Limb (tissue), 2 donors: ENCODE data around the gene MESD.

ENCODE experiments used
- DNase-seq, 2 donors: peaks; one replicate each; pipeline ENCODE4 v3.0.0-alpha.2; 2016; ENCODE audit errors: extremely low spot score in 2 of 2

MESD gene

DNA sequence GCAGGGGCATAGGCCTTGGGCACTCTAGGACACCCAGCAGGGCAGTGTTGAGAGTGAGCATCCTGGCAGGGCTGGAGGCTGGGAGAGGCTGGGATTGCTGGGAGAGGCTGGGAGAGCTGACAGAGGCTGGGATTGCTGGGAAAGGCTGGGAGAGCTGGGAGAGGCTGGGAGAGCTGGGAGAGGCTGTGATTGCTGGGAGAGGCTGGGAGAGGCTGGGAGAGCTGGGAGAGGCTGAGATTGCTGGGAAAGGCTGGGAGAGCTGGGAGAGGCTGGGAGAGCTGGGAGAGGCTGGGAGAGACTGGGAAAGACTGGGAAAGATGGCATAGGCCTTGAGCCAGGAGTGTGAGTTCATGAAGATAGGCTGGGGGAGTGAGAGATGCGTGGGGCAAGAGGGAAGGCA, 77.8 kb downstream of the MESD start:
- no peak for DNase-seq

DNA sequence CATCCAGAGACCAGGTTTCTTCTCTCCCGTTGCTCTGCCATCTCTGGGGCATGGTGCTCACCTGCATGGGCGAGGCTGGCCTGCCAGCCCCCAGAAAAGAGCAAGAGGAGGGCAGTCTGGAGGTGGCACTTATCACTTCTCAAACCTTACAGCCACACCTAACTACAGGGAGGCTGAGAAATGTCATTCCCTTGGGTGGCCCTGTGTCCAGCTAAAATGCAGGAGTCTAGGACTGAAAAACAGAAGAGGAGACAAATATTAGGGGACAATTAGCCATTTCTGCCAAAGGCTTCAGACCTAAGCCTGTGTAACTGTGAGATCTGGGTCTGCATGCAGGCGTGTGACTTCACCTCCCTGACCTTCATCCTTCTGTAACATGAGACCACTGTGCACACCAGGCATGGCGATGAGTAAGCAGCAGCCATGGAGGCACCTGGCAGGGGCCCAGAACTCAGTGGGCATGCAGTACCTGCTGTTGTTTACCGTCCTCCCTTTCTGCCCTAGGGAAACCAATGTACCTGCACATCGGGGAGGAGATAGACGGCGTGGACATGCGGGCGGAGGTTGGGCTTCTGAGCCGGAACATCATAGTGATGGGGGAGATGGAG, 83.4 kb downstream of the MESD start:
- no peak for DNase-seq

DNA sequence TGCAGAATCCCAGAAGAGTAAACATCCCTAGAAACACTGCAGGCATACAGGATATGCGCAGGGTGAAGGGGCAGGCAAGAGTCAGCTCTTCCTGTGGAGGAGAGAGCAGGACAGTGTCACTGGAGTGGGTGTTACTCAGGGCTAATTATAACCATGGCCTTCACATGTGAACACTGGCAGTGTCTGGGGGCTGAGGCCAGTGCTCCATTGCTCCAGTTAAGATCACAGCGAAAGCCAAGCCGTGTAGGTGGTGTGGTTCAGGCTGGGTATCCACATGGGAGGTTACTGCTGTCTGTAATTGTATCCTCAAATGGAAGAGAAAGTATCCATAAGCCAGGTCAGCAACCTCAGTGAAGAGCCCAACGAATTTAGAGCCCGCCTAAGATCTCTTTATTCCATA, 84.6 kb downstream of the MESD start:
- no peak for DNase-seq

DNA sequence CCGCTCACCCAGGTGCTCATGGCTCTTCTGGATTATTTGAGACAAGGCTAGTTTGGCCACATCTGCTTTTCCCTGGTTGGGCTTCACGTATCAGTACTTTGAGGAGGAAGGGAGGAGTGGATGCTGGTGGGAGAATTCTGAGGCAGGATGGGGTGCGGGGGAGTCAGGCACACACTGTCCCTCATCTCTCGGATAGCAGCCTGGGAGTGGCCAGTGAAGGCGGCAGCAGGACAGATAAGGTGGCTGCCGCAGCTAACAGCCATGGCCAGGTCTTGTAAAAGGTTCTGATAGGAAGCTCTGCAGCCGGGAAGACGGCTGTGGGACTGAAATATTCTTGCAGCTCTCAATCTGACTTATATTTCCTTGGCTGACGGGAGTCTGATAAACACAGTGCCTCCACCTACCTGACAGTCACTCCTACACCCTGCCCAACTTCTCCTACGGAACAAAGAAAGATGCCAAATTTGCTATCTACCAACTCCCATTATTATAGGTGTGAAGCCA, 87.3 kb downstream of the MESD start:
- DNase-seq = no peak

DNA sequence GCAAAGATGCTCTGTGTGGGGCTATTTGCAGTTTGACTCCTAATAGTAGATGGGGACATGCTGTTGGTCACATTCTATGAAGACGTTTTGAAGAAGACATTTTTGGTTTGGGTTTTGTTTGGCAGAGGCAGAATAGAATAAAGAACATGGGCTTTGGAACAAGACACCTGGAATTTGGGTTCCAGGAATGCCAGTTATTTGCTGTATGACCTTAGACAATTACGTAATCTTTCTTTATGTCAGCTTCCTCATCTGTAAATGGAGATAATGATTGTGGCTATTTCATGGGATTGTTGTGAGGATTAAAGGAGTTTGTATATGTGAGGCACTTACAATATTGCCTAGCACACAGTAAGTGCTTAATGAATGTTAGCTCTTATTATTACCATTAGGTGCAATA, 91.6 kb downstream of the MESD start:
- DNase-seq = no peak
